ENCODE data around the gene MRRF.

DNA sequence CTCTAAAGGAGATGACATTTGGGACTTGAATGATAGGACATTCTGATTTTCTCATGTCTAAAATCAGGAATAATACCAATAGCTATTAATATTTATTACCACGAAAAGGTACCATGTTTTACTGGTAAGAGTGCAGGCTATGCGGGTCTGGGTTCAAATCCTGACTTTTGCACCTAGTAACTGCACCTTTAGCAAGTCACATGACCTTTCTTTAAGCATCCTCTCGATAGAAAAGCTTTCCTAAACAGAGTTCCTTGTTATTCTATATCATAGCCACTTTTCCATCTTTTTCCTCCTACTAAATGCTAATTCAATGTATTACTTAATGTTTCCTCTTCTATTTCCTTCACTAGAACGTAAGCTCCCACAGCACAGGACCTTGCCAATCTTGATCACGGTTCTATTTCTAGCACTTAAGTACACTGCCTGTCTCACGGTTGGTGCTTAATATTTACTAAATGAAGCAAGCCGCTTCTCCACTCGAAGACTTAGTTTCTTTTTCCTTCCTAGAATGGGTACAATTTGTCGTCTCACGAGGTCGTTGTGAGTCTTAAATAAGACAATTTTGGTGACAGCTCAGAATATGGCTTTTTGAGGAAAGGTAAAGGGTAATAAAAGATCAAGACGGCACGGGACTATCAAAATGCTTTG, 858 bp upstream of the MRRF start:
- no peak for TF ChIP-seq EZH2 (IDR thresholded peaks at IDR 0.05; ENCODE audit: insufficient read depth, poor library complexity, severe bottlenecking)
- no peak for TF ChIP-seq EZH2phosphoT487 (IDR thresholded peaks at IDR 0.05; ENCODE audit: insufficient read depth, low read depth)
